Subcutaneous adipose tissue (tissue), 4 donors: ENCODE data around the gene RIMS4. TPM values are rescaled to one million over a fixed set of nuclear protein-coding genes. Genes with fewer than 3 reads are reported as not detected.

Experiments used
- CTCF ChIP-seq: fragments of 450-650 bp; IDR thresholded peaks from one replicate; pipeline ENCODE4 v1.5.1; 2016; ENCODE audit warnings: low read depth, mild to moderate bottlenecking, control low read depth, antibody characterized with exemption, moderate library complexity
- total RNA-seq, 4 donors: library from RNA; depleted of rRNA; stranded (reverse); fragments of >200 nt; gene quantifications; one replicate each; pipeline ENCODE4 v1.1.0, GENCODE V29; 2016

Gene RIMS4
- total RNA-seq, 4 donors from 2014 or later: 0.34 to 0.44 TPM; not detected in 2

GRCh38 chr20:44761423-44761822 lies 48.9 kb downstream of the RIMS4 start:
- no peak for TF ChIP-seq CTCF

- no peak for TF ChIP-seq CTCF
Observed at GRCh38 chr20:44759595-44759994, 50.8 kb downstream of the RIMS4 start.

- TF ChIP-seq CTCF: no peak
Observed at GRCh38 chr20:44758247-44759101, 51.9 kb downstream of the RIMS4 start.

GRCh38 chr20:44756956-44757355 lies 53.4 kb downstream of the RIMS4 start:
- no peak for TF ChIP-seq CTCF

GRCh38 chr20:44756011-44756688 lies 54.2 kb downstream of the RIMS4 start:
- no peak for TF ChIP-seq CTCF

- no peak for TF ChIP-seq CTCF
Observed at GRCh38 chr20:44754554-44754953, 55.8 kb downstream of the RIMS4 start.
